GM18499 (cell line): ENCODE measurements around the gene KRT16.
"Not testable (repeated sequence)": the region's sequence is repeated elsewhere in the genome, so short reads cannot be mapped to it uniquely, and the experiment has no call there.

Experiments
- ATAC-seq: cut with Tn5 transposase; IDR thresholded peaks from one replicate; pipeline ENCODE4 v1.9.1; 2021; ENCODE audit warnings: moderate number of reproducible peaks; ENCODE audit not compliant: insufficient read depth, unreplicated experiment

Gene KRT16

GRCh38 chr17:41589301-41589700 is 23.3 kb downstream of the KRT16 start:
- no peak for ATAC-seq

- ATAC-seq = no peak
Measured at GRCh38 chr17:41588126-41588810, 24.3 kb downstream of the KRT16 start.

- ATAC-seq = no peak
Measured at GRCh38 chr17:41586863-41587495, 25.6 kb downstream of the KRT16 start, which contains the start of gene KRT14. TSS of gene KRT14 (minus strand) at chr17:41586895. CDS start at chr17:41586834, 61 bp downstream.

GRCh38 chr17:41585301-41586056 is 27.1 kb downstream of the KRT16 start:
- ATAC-seq = no peak

- not testable (repeated sequence) for ATAC-seq
Measured at GRCh38 chr17:41584331-41584927, 28.1 kb downstream of the KRT16 start.

GRCh38 chr17:41583137-41584127 is 29.1 kb downstream of the KRT16 start:
- ATAC-seq = no peak

GRCh38 chr17:41582061-41582968 is 30.3 kb downstream of the KRT16 start:
- not testable (repeated sequence) for ATAC-seq

GRCh38 chr17:41581366-41582060 is 31.1 kb downstream of the KRT16 start:
- ATAC-seq = no peak

GRCh38 chr17:41580687-41581365 is 31.7 kb downstream of the KRT16 start:
- no peak for ATAC-seq

GRCh38 chr17:41580244-41580575 is 32.4 kb downstream of the KRT16 start:
- no peak for ATAC-seq

- no peak for ATAC-seq
Measured at GRCh38 chr17:41579484-41580243, 32.9 kb downstream of the KRT16 start.

- ATAC-seq = no peak
Measured at GRCh38 chr17:41578971-41579370, 33.6 kb downstream of the KRT16 start.

- ATAC-seq = no peak
Measured at GRCh38 chr17:41578538-41578937, 34.0 kb downstream of the KRT16 start.

GRCh38 chr17:41576740-41577139 is 35.8 kb downstream of the KRT16 start:
- ATAC-seq = not testable (repeated sequence)

GRCh38 chr17:41575336-41575735 is 37.2 kb downstream of the KRT16 start:
- no peak for ATAC-seq

- no peak for ATAC-seq
Measured at GRCh38 chr17:41571561-41572434, 40.8 kb downstream of the KRT16 start, which contains the start of gene KRT9. TSS of gene KRT9 (minus strand) at chr17:41572059. CDS start at chr17:41571992, 67 bp downstream.
